ENCODE measurements around the gene COL15A1. TPM values are rescaled to one million over a fixed set of nuclear protein-coding genes. Genes with fewer than 3 reads are reported as not detected.

The COL15A1 gene
- total RNA-seq, 1 donor from 2014 or later = 0.05 TPM

- DNase-seq (ENCODE audit: low read depth) = no peak
Observed at GRCh38 chr9:99037769-99038483, 94.2 kb downstream of the COL15A1 start.

DNA sequence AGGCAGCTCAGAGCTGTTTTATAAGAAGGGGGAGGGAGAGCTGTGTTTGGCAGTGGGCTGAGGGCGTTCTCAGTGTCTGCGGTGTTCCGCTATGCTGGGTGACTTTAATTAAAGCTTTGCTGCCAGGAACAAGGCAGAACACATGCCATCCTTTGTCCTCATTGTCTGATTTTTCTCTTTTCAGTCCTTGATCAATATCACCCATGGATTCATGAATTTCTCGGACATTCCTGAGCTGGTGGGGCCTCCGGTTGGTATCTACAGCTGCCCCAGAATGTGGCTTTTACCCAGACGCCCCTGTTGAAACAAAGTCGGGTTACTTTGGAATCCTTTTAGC is 94.7 kb downstream of the COL15A1 start:
- DNase-seq (ENCODE audit: low read depth) = no peak

DNA sequence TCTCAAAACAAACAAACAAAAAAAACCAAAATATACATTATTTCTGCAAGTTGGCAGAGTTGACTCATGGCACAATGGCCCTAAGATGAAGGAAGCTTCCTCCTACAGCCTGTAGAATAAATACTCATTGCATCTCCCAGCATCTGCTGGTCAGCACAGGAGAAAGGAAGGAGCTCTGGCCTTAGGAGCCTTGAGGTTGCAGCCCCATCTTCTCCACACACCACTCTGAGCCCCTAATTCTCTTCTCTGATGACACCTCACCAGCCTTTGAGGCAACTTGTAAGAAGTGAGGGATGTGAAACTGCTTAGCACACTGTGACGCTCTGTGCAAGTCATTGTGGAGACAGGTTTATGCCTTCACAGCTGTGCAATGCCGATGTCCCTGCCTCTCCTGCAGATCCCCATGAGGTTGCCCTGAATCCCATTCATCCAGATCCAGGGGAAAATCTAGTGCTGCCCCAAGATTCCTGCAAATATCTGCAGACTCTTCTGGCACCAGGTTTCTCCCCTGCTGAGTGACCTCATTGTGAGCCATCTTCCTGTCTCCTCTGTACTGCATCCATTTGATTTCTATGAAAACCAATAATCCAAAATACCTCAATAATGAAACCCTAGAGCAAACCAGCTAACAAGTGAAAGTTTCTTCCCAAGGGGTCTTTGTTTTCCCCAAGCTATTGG is 95.9 kb downstream of the COL15A1 start:
- no peak for DNase-seq (ENCODE audit: low read depth)

DNA sequence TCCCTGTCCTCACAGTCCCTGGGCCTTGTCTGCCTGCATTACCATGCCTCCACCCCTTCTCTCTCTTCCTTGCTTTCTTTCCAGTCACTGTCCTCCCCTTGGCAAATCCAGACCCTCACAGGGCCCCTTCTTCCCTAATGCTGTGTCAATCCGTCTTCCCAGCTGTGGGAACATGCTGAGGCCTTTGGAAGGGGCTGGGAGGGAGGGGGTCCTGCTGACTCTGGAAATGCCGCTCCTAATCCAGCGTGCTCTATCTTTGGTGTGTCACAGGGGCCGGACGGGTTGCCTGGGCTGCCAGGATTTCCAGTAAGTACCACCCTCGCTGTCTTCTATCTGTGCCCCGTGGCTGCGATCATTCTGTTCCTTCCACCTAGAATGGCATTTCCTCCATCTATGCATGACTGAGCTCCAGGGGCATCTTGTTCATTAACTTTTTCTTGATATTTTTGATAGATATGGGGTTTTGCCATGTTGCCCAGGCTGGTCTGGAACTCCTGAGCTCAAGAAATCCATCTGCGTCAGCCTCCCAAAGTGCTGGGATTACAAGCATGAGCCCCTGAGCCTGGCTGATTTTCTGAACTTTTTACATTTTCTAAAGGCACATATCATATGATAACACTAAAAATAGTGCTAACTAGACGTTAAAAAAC is 96.7 kb downstream of the COL15A1 start:
- no peak for DNase-seq (ENCODE audit: low read depth)

GRCh38 chr9:99040911-99041582 is 97.3 kb downstream of the COL15A1 start:
- DNase-seq (ENCODE audit: low read depth) = peak; percentile 85

- DNase-seq (ENCODE audit: low read depth) = no peak
Observed at GRCh38 chr9:99041618-99042017, 97.9 kb downstream of the COL15A1 start.

DNA sequence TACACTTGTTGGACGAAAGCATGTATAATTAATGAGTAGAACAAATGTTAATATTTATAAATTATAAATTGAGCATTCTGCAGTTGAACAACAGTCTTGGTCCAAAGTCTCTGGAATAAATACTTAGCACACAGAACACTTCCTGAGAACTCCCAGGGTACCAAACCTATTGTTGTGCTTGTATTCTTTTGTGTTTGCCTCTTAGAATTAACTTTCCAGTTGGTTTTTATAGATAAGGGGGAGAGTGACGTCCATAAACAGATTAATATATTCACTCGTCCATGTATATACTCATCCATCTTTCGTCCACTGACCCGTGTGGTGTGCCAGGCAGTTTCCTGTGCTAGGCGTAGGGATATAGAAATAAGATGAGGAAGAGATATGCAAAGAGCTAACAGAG is 98.9 kb downstream of the COL15A1 start:
- DNase-seq (ENCODE audit: low read depth) = no peak

- DNase-seq (ENCODE audit: low read depth) = no peak
Observed at GRCh38 chr9:99044827-99045226, 101.1 kb downstream of the COL15A1 start.

DNA sequence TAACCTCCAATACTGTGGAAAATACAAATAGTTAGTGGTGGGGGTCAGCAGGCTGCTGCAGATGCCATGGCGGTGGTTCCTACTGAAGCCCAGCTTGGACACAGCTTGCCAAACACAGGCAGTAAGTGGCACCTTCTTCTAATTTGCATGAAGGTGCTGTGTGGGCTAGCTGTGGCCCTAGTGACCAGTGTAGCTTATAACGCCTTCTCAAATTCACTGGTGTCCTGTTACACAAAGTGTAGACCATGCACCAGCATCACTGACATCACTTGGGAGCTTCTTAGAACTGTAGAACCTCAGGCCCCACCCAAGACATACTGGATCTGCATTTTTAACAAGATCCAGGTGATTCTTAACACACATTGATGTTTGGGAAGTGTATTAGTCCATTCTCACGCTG is 102.4 kb downstream of the COL15A1 start:
- DNase-seq (ENCODE audit: low read depth) = no peak

- no peak for DNase-seq (ENCODE audit: low read depth)
Observed at GRCh38 chr9:99046542-99047071, 102.9 kb downstream of the COL15A1 start.

GRCh38 chr9:99049228-99049627 is 105.5 kb downstream of the COL15A1 start:
- no peak for DNase-seq (ENCODE audit: low read depth)

DNA sequence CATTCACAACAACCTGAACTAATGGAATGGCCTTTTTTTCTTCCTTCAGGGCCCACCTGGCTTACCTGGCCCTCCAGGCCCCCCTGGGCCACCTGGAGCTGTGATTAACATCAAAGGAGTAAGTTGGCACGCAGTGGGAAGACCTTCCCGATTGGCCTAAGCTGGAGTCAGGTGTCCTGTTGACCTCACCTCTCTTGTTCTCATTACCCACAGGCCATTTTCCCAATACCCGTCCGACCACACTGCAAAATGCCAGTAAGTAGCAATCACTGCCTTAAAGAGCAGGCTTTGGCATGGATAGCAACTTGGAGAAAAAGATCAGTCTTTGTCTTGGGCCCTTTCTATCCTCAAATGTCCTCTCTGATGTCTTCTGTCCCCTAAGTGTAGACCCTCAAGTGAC is 105.9 kb downstream of the COL15A1 start:
- no peak for DNase-seq (ENCODE audit: low read depth)

- peak; percentile 62 for DNase-seq (ENCODE audit: low read depth)
Observed at GRCh38 chr9:99050292-99050911, 106.7 kb downstream of the COL15A1 start.

DNA sequence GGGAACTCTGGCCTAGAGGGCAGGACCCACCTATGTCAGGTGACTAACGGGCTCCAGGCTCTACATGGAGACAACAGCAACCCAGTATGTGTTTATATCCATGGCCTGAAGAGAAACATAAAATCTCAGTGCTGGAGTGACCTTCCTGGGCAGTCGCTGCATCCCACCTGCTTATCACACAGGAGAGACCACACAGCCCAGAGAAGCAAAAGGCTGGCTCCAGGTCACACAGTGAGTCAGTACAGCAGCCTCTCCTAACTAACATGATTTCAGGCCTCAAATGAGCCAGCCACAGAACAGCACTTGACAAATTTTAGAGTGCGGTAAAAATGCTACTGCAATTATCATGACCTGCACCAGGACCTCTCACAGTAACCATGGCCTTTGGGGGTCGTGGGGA is 107.2 kb downstream of the COL15A1 start:
- no peak for DNase-seq (ENCODE audit: low read depth)

DNA sequence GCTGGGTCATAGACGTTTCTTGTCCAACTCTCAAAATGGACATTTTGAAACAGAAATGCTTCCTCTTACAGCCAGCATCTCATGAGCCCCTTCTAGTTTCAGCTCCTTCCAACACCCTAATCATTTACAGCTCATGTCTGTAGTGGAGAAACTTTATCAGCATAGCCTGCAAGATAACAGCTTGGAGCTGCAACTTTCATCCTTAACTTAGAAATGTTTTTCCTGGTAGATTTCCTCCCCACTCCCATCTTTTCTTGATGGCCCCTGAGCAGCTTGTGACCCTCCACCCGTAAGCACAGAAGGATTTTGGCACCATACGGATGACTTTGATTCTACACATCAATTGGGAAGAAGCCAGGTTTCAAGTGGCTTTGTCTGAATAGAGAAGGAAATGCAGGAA is 107.7 kb downstream of the COL15A1 start:
- no peak for DNase-seq (ENCODE audit: low read depth)

- DNase-seq (ENCODE audit: low read depth) = no peak
Observed at GRCh38 chr9:99051851-99052250, 108.1 kb downstream of the COL15A1 start.

GRCh38 chr9:99052815-99053715 is 109.4 kb downstream of the COL15A1 start:
- DNase-seq (ENCODE audit: low read depth) = no peak

- DNase-seq (ENCODE audit: low read depth) = peak; percentile 87
Observed at GRCh38 chr9:99054581-99054980, 110.9 kb downstream of the COL15A1 start.

- DNase-seq (ENCODE audit: low read depth) = peak; percentile 85
Observed at GRCh38 chr9:99055384-99055783, 111.7 kb downstream of the COL15A1 start.

GRCh38 chr9:99056186-99056585 is 112.5 kb downstream of the COL15A1 start:
- no peak for DNase-seq (ENCODE audit: low read depth)
